Measurements from ENCODE around the gene PLA2G4A.

The PLA2G4A gene

DNA sequence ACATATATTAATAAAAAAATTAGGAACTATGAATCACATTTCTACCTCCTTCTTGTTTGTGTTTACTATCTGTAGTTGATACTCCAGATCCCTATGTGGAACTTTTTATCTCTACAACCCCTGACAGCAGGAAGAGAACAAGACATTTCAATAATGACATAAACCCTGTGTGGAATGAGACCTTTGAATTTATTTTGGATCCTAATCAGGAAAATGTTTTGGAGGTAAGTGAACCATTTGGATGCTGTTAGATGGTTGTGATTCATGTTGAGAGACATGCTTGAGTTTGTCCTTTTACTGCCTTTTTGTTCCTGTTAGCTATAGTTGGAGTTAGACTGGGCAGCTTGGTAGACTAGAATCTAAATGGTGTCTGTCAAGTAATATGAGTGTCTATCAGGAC, 64.2 kb downstream of the PLA2G4A start:
- no peak overlapping the region for H3K27ac ChIP-seq (replicated peaks)
- TF ChIP-seq, protein P1, sequence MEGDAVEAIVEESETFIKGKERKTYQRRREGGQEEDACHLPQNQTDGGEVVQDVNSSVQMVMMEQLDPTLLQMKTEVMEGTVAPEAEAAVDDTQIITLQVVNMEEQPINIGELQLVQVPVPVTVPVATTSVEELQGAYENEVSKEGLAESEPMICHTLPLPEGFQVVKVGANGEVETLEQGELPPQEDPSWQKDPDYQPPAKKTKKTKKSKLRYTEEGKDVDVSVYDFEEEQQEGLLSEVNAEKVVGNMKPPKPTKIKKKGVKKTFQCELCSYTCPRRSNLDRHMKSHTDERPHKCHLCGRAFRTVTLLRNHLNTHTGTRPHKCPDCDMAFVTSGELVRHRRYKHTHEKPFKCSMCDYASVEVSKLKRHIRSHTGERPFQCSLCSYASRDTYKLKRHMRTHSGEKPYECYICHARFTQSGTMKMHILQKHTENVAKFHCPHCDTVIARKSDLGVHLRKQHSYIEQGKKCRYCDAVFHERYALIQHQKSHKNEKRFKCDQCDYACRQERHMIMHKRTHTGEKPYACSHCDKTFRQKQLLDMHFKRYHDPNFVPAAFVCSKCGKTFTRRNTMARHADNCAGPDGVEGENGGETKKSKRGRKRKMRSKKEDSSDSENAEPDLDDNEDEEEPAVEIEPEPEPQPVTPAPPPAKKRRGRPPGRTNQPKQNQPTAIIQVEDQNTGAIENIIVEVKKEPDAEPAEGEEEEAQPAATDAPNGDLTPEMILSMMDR (IDR thresholded peaks at IDR 0.05; ENCODE audit: insufficient read depth, low read length): no peak
- TF ChIP-seq POLR2AphosphoS5 (IDR thresholded peaks at IDR 0.05; ENCODE audit: low read depth): no peak
- TF ChIP-seq GABPA (IDR thresholded peaks at IDR 0.05; ENCODE audit: low read depth): no peak
- no peak for TF ChIP-seq SPI1 (IDR thresholded peaks at IDR 0.05; ENCODE audit: borderline replicate concordance, low read depth)
- TF ChIP-seq, protein P2, sequence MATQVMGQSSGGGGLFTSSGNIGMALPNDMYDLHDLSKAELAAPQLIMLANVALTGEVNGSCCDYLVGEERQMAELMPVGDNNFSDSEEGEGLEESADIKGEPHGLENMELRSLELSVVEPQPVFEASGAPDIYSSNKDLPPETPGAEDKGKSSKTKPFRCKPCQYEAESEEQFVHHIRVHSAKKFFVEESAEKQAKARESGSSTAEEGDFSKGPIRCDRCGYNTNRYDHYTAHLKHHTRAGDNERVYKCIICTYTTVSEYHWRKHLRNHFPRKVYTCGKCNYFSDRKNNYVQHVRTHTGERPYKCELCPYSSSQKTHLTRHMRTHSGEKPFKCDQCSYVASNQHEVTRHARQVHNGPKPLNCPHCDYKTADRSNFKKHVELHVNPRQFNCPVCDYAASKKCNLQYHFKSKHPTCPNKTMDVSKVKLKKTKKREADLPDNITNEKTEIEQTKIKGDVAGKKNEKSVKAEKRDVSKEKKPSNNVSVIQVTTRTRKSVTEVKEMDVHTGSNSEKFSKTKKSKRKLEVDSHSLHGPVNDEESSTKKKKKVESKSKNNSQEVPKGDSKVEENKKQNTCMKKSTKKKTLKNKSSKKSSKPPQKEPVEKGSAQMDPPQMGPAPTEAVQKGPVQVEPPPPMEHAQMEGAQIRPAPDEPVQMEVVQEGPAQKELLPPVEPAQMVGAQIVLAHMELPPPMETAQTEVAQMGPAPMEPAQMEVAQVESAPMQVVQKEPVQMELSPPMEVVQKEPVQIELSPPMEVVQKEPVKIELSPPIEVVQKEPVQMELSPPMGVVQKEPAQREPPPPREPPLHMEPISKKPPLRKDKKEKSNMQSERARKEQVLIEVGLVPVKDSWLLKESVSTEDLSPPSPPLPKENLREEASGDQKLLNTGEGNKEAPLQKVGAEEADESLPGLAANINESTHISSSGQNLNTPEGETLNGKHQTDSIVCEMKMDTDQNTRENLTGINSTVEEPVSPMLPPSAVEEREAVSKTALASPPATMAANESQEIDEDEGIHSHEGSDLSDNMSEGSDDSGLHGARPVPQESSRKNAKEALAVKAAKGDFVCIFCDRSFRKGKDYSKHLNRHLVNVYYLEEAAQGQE (IDR thresholded peaks at IDR 0.05; ENCODE audit: insufficient replicate concordance, low read depth): no peak
- H3K27me3 ChIP-seq (ENCODE audit: insufficient read depth, poor library complexity, severe bottlenecking): no peaks in the 10 kb centered on the region
- no peak for DNase-seq (ENCODE audit: low read depth in 1 of 2, low spot score in 1 of 2)
- H3K4me3 ChIP-seq (replicated peaks; ENCODE audit: insufficient read depth, low read length): no peak overlapping the region

DNA sequence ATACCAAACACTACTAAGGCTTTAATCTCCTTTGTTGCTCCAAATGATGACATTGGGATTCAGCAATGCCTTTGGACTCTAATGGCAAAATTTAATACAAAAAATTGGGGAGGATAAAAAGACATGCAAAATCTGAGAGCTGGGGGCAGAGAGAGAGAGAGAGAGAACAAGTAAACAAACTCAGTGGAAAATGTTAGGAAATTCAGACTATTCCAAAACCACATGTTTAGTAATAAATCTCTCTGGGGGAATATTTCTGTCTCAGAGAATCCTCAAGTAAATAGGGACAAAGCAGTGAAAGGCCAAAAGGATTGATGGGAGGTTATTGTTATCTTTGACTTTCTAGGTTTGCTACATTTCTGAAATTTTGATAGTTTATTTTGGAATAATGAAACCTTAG, 65.7 kb downstream of the PLA2G4A start:
- no peak for TF ChIP-seq POLR2AphosphoS5 (IDR thresholded peaks at IDR 0.05; ENCODE audit: low read depth)
- TF ChIP-seq, protein P1 (IDR thresholded peaks at IDR 0.05; ENCODE audit: insufficient read depth, low read length): no peak
- TF ChIP-seq SPI1 (IDR thresholded peaks at IDR 0.05; ENCODE audit: borderline replicate concordance, low read depth): no peak
- TF ChIP-seq GABPA (IDR thresholded peaks at IDR 0.05; ENCODE audit: low read depth): no peak
- TF ChIP-seq, protein P2 (IDR thresholded peaks at IDR 0.05; ENCODE audit: insufficient replicate concordance, low read depth): no peak
- H3K27ac ChIP-seq (replicated peaks): no peak overlapping the region
- no peak overlapping the region for H3K4me3 ChIP-seq (replicated peaks; ENCODE audit: insufficient read depth, low read length)
- DNase-seq (ENCODE audit: low read depth in 1 of 2, low spot score in 1 of 2): no peak
- H3K27me3 ChIP-seq (ENCODE audit: insufficient read depth, poor library complexity, severe bottlenecking): no peaks in the 10 kb centered on the region

DNA sequence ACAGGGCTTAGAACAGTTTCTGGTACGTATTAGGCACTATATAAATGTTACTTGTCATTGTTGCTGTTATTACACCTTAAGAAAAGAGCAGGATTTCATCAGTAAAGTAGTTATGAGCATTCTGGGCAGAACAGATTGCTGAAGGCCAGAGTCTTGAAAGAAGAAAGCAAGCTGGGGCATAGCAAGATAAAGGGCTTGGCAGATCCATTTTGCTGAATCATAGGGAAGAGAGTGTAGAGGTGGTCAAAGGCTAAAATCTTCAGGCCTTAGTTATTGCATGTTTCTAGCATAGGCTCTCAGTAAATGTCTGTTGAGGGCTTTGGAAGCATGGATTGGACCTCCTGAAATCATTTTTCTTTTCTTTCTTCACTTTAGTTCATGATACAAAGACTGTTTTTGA, 67.5 kb downstream of the PLA2G4A start:
- Histone ChIP-seq H3K27me3 (ENCODE audit: insufficient read depth, poor library complexity, severe bottlenecking) (no peaks in the 10 kb centered on the region), H3K4me3 (replicated peaks; ENCODE audit: insufficient read depth, low read length) (no peak overlapping the region), H3K27ac (replicated peaks) (no peak overlapping the region)
- DNase-seq (ENCODE audit: low read depth in 1 of 2, low spot score in 1 of 2): no peak
- TF ChIP-seq GABPA (IDR thresholded peaks at IDR 0.05; ENCODE audit: low read depth) (no peak), POLR2AphosphoS5 (IDR thresholded peaks at IDR 0.05; ENCODE audit: low read depth) (no peak), SPI1 (IDR thresholded peaks at IDR 0.05; ENCODE audit: borderline replicate concordance, low read depth) (no peak)
- TF ChIP-seq, protein P1 (IDR thresholded peaks at IDR 0.05; ENCODE audit: insufficient read depth, low read length): no peak
- TF ChIP-seq, protein P2 (IDR thresholded peaks at IDR 0.05; ENCODE audit: insufficient replicate concordance, low read depth): no peak
